Measurements from ENCODE around the gene CENPT.

Gene CENPT

DNA sequence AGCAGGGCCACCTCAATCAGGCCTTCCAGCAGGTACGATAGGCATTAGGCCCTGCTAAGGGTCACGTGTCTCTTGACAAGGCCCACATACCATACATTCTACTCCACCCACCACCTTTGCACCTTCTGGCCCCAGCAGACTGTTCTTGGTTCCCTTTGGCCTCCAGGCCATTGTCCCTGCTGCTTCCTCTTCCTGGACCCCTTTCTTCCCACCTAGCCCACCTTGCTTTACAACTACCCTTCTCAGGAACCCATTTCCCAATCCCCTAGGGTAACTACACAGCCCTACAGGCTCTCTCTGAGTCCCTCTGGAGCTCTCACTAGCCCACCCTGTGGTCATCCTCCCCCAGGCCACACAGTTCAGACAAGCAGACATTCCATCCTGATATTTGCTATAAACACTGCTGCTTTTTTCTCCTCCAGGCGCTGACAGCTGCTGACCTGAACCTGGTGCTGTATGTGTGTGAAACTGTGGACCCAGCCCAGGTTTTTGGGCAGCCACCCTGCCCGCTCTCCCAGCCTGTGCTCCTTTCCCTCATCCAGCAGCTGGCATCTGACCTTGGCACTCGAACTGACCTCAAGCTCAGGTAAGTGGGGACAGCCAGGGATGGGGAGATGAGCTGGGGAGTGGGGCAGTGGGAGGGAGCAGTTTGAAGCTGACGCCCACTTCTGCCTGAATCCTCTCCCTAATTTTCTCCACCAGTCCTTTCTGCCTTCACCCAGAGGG is 35.8 kb upstream of the CENPT start:
- TF ChIP-seq, protein P1, sequence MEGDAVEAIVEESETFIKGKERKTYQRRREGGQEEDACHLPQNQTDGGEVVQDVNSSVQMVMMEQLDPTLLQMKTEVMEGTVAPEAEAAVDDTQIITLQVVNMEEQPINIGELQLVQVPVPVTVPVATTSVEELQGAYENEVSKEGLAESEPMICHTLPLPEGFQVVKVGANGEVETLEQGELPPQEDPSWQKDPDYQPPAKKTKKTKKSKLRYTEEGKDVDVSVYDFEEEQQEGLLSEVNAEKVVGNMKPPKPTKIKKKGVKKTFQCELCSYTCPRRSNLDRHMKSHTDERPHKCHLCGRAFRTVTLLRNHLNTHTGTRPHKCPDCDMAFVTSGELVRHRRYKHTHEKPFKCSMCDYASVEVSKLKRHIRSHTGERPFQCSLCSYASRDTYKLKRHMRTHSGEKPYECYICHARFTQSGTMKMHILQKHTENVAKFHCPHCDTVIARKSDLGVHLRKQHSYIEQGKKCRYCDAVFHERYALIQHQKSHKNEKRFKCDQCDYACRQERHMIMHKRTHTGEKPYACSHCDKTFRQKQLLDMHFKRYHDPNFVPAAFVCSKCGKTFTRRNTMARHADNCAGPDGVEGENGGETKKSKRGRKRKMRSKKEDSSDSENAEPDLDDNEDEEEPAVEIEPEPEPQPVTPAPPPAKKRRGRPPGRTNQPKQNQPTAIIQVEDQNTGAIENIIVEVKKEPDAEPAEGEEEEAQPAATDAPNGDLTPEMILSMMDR (conservative IDR thresholded peaks at IDR 0.05; ENCODE audit: control insufficient read depth, insufficient read depth, low read depth, low read length), result no peak
- H3K4me3 ChIP-seq (ENCODE audit: control insufficient read depth, low read depth, low read length), result no peak overlapping the region

DNA sequence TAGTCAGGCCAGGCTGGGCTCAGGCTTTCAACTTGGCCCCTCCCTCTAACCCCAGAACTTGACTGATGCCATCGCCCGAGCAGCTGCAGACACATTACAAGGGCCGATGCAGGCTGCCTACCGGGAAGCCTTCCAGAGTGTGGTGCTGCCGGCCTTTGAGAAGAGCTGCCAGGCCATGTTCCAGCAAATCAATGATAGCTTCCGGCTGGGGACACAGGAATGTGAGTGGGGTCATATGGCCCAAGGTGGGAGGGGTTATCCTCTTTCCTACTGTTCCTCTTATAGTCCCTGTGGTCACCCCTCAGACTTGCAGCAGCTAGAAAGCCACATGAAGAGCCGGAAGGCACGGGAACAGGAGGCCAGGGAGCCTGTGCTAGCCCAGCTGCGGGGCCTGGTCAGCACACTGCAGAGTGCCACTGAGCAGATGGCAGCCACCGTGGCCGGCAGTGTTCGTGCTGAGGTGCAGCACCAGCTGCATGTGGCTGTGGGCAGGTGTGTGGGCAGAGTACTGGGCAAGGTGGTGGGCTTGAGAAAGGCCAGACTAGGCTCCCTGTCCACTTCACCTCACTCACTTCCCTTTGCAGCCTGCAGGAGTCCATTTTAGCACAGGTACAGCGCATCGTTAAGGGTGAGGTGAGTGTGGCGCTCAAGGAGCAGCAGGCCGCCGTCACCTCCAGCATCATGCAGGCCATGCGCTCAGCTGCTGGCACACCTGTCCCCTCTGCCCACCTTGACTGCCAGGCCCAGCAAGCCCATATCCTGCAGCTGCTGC is 35.1 kb upstream of the CENPT start:
- no peak for DNase-seq (ENCODE audit: low read depth)
- TF ChIP-seq, protein P1 (conservative IDR thresholded peaks at IDR 0.05; ENCODE audit: control insufficient read depth, insufficient read depth, low read depth, low read length), result no peak
- no peak overlapping the region for H3K4me3 ChIP-seq (ENCODE audit: control insufficient read depth, low read depth, low read length)

More for the DNA sequence above, 35.8 kb upstream of the CENPT start:
- DNase-seq (ENCODE audit: low read depth), result no peak

- H3K4me3 ChIP-seq (ENCODE audit: control insufficient read depth, low read depth, low read length), result no peak overlapping the region
- no peak for DNase-seq (ENCODE audit: low read depth)
- TF ChIP-seq, protein P1 (conservative IDR thresholded peaks at IDR 0.05; ENCODE audit: control insufficient read depth, insufficient read depth, low read depth, low read length), result no peak
Observed at GRCh38 chr16:67881621-67882161, 34.2 kb upstream of the CENPT start.

GRCh38 chr16:67880584-67880983 is 33.1 kb upstream of the CENPT start:
- H3K4me3 ChIP-seq (ENCODE audit: control insufficient read depth, low read depth, low read length), result no peak overlapping the region
- TF ChIP-seq, protein P1 (conservative IDR thresholded peaks at IDR 0.05; ENCODE audit: control insufficient read depth, insufficient read depth, low read depth, low read length), result no peak
- no peak for DNase-seq (ENCODE audit: low read depth)

- TF ChIP-seq, protein P1 (conservative IDR thresholded peaks at IDR 0.05; ENCODE audit: control insufficient read depth, insufficient read depth, low read depth, low read length), result no peak
- DNase-seq (ENCODE audit: low read depth), result no peak
- H3K4me3 ChIP-seq (ENCODE audit: control insufficient read depth, low read depth, low read length), result no peak overlapping the region
Observed at GRCh38 chr16:67879936-67880335, 32.4 kb upstream of the CENPT start.

DNA sequence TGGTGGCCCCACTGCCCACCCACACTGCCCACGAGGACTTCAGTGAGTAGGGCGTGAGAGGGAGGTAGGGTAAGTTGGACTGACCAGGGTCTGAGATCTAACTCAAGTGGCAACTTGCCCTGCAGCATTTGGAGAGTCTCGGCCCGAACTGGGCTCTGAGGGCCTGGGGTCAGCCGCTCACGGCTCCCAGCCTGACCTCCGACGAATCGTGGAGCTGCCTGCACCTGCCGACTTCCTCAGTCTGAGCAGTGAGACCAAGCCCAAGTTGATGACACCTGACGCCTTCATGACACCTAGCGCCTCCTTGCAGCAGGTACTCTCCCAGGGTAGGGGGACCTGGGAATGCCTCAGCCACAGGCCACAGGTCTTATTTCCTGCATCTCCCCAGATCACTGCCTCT is 32.0 kb upstream of the CENPT start:
- TF ChIP-seq, protein P1 (conservative IDR thresholded peaks at IDR 0.05; ENCODE audit: control insufficient read depth, insufficient read depth, low read depth, low read length), result no peak
- no peak for DNase-seq (ENCODE audit: low read depth)
- H3K4me3 ChIP-seq (ENCODE audit: control insufficient read depth, low read depth, low read length), result no peak overlapping the region

All from fibroblast of mammary gland (primary cell).